K562 (cell line): Measurements from ENCODE around the gene ECHDC3.

Experiments used
- RBM22 ChIP-seq: fragments of 200-400 bp; formaldehyde crosslinking; IDR thresholded peaks from 2 replicates; pipeline ENCODE4 v1.6.1; 2018; ENCODE audit warnings: low read length, low read depth; ENCODE audit not compliant: poor library complexity, severe bottlenecking
- ZNF785 ChIP-seq: fragments of 250-450 bp; sonication (Bioruptor Pico); IDR thresholded peaks from 2 replicates; pipeline ENCODE4 v1.4.0; 2020; ENCODE audit warnings: mild to moderate bottlenecking
- TF ChIP-seq, protein P1 (sequence below): sonication (generic); formaldehyde crosslinking; IDR thresholded peaks from 2 replicates; pipeline ENCODE4 v1.8.1; 2023; ENCODE audit warnings: mild to moderate bottlenecking, missing genetic modification reagents

DNA sequence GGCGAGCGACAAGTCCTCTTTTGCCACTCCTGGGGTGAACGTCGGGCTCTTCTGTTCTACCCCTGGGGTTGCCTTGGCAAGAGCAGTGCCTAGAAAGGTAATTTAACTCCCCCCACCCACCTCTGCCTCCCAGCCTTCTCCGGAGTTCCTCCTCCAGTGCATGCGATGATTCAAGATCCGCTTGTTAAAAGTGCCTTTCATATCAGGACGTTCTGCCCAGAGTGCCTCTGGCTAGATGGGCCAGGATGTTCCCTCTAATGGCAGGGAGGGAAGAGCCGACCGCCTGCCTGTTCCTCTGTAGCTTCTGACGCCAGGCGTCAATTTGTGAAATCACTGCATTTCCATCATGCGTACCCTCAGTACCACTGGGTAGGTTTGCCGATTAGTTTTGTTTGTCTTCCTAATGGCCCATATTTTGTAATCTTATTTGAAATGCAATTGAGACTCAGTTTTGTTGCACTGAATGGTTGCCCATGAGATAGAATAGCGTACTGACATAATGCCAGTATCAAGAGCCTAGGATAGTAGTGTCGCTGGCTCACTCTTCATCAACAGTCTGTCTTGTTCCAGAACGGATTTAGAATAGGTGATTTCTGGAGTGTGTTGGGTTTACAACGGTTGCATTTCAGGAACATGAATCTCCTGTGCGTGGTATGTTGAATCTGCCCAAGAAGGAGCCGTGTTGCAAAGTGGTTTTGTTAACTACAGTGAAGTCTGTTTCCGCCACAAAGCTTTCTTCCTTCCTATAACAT is 13.5 kb downstream of the ECHDC3 start:
- TF ChIP-seq, protein P1, sequence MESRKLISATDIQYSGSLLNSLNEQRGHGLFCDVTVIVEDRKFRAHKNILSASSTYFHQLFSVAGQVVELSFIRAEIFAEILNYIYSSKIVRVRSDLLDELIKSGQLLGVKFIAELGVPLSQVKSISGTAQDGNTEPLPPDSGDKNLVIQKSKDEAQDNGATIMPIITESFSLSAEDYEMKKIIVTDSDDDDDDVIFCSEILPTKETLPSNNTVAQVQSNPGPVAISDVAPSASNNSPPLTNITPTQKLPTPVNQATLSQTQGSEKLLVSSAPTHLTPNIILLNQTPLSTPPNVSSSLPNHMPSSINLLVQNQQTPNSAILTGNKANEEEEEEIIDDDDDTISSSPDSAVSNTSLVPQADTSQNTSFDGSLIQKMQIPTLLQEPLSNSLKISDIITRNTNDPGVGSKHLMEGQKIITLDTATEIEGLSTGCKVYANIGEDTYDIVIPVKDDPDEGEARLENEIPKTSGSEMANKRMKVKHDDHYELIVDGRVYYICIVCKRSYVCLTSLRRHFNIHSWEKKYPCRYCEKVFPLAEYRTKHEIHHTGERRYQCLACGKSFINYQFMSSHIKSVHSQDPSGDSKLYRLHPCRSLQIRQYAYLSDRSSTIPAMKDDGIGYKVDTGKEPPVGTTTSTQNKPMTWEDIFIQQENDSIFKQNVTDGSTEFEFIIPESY (CRISPR knock-in tag) = no peak
- no peak for TF ChIP-seq RBM22
- no peak for TF ChIP-seq ZNF785 (CRISPR knock-in tag)
